22Rv1 (cell line): Measurements from ENCODE around the gene TRAT1.

Experiments
- H3K27ac ChIP-seq: fragments of 450-650 bp; 2 replicates; pipeline ENCODE4 v1.5.1; 2017
- ZFX ChIP-seq: fragments of 450-650 bp; IDR thresholded peaks from 2 replicates; pipeline ENCODE4 v1.6.1; 2017; ENCODE audit warnings: antibody characterized with exemption, borderline replicate concordance
- TF ChIP-seq, protein P1 (sequence below): fragments of 450-650 bp; IDR thresholded peaks from 2 replicates; pipeline ENCODE4 v1.5.1; 2017; ENCODE audit warnings: mild to moderate bottlenecking

TRAT1 gene

DNA sequence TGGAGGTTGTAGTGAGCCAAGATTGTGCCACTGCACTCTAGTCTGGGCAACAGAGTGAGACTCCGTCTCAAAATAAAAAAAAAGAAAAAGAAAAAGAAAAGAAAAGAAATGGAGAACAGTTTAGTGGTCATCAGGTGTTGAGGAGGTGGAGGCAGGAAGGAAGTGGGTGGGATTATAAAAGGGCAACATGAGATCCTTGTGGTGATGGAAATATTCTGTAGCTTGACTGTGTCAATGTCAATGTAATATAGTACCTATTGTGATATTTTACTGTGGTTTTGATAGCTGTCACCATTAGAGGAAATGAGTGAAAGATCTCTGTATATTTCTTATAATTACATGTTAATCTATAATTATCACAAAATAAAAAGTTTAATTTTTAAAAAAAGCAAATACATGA, 60.8 kb downstream of the TRAT1 start:
- TF ChIP-seq, protein P1, sequence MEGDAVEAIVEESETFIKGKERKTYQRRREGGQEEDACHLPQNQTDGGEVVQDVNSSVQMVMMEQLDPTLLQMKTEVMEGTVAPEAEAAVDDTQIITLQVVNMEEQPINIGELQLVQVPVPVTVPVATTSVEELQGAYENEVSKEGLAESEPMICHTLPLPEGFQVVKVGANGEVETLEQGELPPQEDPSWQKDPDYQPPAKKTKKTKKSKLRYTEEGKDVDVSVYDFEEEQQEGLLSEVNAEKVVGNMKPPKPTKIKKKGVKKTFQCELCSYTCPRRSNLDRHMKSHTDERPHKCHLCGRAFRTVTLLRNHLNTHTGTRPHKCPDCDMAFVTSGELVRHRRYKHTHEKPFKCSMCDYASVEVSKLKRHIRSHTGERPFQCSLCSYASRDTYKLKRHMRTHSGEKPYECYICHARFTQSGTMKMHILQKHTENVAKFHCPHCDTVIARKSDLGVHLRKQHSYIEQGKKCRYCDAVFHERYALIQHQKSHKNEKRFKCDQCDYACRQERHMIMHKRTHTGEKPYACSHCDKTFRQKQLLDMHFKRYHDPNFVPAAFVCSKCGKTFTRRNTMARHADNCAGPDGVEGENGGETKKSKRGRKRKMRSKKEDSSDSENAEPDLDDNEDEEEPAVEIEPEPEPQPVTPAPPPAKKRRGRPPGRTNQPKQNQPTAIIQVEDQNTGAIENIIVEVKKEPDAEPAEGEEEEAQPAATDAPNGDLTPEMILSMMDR, result no peak
- TF ChIP-seq ZFX, result no peak
- H3K27ac ChIP-seq, result no peak overlapping the region

GRCh38 chr3:108887121-108887520, 64.5 kb downstream of the TRAT1 start:
- no peak for TF ChIP-seq ZFX
- TF ChIP-seq, protein P1, result no peak
- no peak overlapping the region for H3K27ac ChIP-seq

DNA sequence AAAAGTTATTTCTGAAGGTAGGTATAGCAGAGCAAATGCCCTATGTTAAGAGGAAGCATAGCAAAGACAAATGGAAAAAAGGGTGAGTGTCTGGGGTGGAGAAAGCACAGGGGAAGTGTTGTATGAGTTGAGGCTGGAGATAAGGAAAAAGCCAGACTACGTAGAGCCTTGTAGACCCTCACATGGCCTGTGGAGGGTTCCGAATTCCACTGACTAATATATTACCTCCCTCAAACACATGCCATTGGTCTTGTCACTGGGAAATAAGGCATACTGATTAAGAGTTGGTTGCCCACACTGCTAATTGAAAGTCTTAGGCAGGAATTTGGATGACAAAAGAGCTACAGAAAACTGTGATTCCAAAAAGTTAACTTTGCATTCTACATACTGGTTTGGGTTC, 65.2 kb downstream of the TRAT1 start:
- TF ChIP-seq, protein P1, result no peak
- no peak for TF ChIP-seq ZFX
- no peak overlapping the region for H3K27ac ChIP-seq

DNA sequence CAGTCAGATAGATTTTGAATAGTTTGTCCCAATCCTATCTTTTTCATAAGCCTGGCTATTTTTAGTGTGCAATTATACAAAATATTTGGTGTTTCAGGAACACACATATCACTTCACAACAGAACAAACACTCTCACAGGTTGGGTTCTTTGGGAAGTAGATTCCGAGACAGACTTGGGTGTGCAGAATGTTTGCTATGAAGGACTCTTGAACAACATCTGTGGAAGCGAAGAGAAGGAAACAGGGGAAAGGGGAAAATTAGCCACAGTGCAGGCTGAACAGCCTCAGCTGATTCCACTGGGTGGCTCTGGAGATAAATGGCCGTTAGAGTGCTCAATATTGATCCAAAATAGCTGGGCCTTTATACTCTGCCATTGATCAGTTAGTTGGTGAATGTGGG, 69.2 kb downstream of the TRAT1 start:
- H3K27ac ChIP-seq, result no peak overlapping the region
- TF ChIP-seq, protein P1, result no peak
- TF ChIP-seq ZFX, result no peak

DNA sequence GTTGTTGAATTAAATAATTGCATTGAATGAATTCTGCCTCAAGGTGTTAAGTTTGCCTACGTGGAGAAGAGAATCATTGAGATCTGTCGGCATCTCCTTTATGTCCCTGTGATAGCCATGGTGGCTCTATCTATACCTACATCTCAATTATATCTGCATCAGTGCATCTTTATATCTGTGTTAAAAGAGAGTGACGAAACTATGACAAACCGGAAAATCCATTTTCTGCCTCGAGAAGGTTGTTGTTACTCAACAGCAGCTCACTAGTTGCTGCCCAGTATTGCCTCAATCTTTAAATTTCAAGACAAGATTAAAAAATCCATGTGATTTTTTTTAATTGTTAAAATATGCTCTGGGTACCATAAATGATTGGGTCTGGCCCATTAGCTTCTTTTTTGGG, 72.4 kb downstream of the TRAT1 start:
- H3K27ac ChIP-seq, result no peak overlapping the region
- TF ChIP-seq ZFX, result no peak
- TF ChIP-seq, protein P1, result no peak

GRCh38 chr3:108897883-108898282, 75.3 kb downstream of the TRAT1 start:
- H3K27ac ChIP-seq, result no peak overlapping the region
- TF ChIP-seq ZFX, result no peak
- TF ChIP-seq, protein P1, result no peak

DNA sequence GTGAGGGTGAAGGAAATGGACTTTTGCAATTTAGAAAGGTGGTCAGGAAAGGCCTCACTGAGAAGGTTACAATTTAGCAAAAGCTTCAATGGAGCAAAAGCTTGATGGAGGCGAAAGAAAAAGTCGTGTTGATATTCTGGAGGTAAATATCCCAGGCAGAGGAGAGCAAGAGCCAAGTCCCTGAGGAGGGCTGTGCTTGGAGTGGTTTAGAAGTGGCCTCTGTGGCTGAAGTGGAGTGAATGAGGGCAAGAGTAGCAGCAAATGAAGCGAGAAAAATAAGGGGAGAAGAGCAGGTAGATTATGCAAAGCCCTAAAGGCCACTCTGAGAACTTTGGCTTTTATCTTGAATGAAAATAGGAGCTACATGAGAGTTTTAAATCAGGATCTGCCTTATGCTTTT, 76.9 kb downstream of the TRAT1 start:
- H3K27ac ChIP-seq, result no peak overlapping the region
- TF ChIP-seq ZFX, result no peak
- TF ChIP-seq, protein P1, result no peak
